HG03159 (cell line): ENCODE results near the gene CPE.
"Not testable (repeated sequence)": the region's sequence is repeated elsewhere in the genome, so short reads cannot be mapped to it uniquely, and the experiment has no call there.

Experiments used
- ATAC-seq: cut with Tn5 transposase; IDR thresholded peaks from one replicate; pipeline ENCODE4 v1.9.1; 2021; ENCODE audit warnings: mild to moderate bottlenecking, moderate library complexity; ENCODE audit not compliant: unreplicated experiment

The CPE gene

GRCh38 chr4:165403048-165403447 lies 24.2 kb downstream of the CPE start:
- ATAC-seq: no peak

- no peak for ATAC-seq
These were observed 24.8 kb downstream of the CPE start for GRCh38 chr4:165403637-165404036.

DNA sequence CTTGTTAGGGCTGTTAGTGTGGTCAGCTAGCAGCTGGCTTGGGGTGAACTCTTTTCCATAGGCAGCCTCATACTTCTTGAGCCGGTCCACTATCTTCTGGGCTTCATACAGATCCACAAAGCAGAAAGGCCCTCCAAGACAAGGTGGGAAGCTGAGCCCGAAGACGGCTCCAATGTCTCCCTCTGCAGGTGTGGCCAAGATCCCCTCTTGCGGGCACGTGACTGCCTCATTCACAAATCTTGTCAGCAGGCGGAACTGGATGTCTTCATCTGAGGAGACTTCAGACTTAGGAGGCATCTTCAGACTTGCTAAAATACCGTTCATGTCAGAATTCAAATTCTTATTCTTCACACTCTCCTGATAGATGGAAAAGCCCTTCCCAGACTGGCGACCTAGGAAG lies 25.3 kb downstream of the CPE start:
- no peak for ATAC-seq

DNA sequence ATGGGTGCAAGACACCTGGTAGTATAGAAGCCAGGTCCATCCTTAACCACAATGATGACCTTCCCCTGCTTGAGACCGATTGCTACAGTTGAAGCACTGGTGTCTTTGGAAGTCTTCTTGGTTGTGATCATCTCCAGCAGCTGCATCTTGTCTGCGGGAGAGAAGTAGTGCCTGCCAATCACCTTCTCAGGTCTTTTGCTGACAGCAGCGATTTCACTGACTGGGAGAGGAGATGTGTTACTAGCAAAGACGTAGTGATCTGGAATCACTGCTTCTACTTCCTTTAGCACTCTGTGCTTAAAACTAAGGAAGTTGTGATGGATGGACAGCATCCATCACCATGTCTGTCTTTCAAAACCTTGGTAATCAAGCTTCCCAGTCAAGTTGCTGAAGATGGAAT lies 25.9 kb downstream of the CPE start:
- no peak for ATAC-seq

DNA sequence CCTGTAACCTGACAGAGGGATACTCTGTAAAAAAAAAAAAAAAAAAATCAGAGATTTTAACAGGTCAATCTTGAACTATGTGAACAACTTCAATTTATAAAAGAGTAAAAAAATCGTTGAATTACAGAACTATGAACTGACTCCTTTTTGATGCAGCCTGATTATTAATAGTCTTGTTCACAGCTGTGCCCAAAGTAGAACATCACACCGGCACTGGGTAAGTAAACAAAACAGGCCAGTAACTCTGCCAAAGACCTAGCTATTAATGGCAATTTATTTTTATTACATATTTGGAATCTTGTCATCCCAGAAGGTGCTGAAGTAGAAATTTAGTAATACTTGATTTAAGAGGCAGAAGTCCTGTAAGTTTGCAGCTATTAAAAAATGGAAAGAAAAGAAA lies 31.4 kb downstream of the CPE start:
- ATAC-seq: no peak

GRCh38 chr4:165415910-165416309 lies 37.1 kb downstream of the CPE start:
- ATAC-seq: no peak

DNA sequence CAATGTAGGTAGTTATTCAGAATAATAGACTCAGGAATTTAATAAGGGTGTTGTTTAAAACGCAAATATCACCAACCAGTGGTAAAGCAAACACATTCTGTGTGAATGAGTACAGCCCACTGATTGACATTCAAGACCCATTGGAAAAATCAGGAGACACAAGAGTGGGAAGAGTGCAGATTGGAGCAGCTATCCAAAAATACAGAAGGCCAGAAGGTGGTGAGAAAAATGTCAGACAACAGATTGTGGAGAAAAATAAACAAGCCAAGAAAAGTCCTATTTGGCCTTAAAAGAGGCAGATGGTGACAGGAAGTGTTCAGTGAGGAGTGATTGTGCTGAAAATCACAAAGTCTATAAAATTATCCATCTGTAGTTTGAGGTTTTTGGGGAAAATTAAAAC lies 39.3 kb downstream of the CPE start:
- no peak for ATAC-seq

GRCh38 chr4:165425629-165426028 lies 46.8 kb downstream of the CPE start:
- ATAC-seq: no peak

DNA sequence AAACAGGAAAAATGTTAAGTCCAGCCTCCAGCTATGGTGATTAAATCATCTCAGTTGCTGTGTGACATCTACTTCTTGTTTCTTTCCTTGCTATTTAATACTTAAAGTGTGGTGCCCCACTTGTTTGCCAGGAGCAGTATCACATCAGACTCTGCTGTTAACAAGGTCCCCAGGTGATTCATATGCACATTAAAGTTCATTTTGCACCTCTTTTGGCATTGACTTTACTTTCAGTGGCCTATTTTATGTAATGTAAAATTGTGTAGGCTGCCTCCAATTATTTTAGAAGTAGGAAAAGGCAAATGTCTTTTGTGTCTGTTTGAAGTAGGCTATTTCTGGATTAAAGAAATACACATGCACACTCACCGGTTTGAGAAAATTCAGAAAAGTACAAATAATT lies 47.5 kb downstream of the CPE start:
- ATAC-seq: no peak

- no peak for ATAC-seq
These were observed 48.0 kb downstream of the CPE start for GRCh38 chr4:165426823-165427222.

- no peak for ATAC-seq
These were observed 50.1 kb downstream of the CPE start for GRCh38 chr4:165428957-165429356.

DNA sequence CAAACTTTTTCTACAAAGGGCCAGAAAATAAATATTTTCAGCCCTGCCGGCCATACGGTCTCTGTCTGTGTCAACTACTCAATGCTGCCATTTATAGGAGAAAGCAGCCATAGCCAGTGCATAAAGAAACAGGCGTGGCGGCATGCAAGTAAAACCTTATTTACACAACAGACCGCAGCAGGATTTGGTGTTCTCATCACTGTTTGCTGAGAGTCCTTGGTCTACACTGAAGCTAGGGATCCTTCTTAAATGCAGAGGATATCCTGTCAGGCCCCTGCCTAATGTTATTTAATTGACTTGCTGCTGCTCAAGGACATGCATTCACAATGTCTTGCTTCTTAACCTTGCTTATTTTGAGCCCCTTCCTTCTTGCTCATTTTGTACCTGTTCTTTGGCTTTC lies 54.7 kb downstream of the CPE start:
- no peak for ATAC-seq

DNA sequence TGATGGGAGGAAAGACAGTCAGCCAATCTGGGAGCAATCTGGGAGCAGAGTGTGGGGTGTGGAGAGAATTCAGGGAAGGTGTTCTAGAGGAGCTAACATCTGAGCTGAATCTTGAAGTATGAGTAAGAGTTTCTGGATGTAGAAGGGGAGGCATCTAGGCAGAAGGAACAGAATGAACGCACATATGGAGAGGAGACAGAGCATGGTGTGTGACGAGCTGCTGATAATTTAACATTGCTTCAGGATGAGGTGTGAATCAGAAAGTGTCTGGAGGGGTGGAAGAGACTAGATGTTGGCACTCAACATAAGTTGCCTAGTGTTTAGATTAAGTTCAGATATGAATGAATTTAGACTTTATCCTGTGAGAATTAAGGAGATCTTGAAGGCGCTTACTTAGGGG lies 58.9 kb downstream of the CPE start:
- ATAC-seq: no peak

DNA sequence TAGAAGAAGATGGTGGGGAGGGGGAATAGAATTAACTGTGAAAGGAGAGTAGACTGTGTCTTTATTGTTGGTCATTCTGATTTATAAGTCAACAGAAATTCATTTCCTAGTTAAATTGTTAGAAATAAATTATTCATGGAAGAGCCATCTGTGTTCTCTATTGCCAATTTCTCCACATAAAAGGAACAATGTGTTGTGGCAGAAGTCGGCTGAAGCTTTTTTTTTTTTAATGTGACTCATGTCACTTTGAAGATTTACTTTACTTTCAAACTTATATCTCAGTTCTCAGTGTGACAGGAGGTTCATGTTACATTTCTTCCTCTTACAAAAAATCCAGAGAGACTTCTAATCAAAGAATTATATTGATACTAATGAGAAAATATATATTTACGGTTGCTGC lies 60.5 kb downstream of the CPE start:
- no peak for ATAC-seq

- no peak for ATAC-seq
These were observed 61.2 kb downstream of the CPE start for GRCh38 chr4:165439981-165440380.

- no peak for ATAC-seq
These were observed 61.8 kb downstream of the CPE start for GRCh38 chr4:165440415-165441158.

- no peak for ATAC-seq
These were observed 64.5 kb downstream of the CPE start for GRCh38 chr4:165443276-165443675.

DNA sequence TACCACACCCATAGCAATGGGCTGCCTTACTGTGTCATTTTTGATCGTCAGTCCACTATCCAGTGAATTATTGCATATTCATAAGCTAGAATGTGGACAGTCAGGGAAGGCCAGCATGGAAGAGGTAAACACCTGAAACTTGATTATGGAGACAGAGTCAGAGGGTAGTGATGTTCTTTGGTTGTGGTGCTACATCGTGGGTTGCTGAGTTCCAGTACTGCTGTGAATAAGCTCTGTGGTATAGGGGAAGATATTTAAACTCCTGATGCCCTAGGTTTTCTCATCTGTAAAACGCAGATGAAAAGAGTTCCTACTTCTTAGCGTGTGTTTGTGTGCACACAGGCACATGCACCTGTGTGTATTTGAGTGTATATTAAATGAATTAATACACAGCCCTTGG lies 69.9 kb downstream of the CPE start:
- no peak for ATAC-seq

GRCh38 chr4:165449333-165449732 lies 70.5 kb downstream of the CPE start:
- ATAC-seq: no peak

- no peak for ATAC-seq
These were observed 72.1 kb downstream of the CPE start for GRCh38 chr4:165450871-165451270.

GRCh38 chr4:165453140-165453539 lies 74.3 kb downstream of the CPE start:
- ATAC-seq: not testable (repeated sequence)

DNA sequence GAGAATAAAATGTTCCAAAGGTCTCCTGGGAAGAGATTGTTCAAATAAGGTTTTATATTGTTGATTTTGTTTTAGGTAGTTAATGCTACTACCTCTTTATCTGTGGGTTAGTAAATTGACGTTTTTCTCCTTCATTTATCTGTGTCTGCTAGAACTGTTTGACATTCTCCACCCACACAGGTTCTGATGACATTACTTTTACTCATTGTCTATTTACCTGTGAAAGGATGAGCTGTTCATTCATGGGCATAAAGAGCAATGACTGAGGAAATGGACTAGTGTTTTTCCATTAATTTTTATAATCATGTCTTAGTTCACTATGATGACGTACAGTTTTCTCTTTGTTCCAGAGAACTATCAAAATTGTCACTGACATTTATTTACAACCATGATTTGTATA lies 75.6 kb downstream of the CPE start:
- no peak for ATAC-seq

DNA sequence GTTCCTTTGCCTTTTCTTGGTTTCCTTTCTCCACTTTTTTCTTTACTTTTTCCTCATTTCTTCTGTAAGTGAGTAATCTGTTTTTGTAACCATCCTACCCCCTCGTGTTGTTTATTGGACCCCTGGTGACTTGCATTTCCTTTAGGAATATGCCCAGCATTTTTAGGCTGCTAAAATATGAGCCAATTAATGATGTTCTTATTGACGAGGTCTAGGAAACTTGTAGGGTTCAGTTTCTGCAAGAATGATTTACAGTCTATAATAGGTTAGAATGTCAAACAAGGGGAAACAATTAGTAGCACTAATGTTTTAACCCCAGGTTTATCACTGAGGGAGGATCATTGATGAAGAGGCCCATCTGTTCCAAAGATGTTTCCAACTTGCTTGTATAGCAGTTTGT lies 79.0 kb downstream of the CPE start:
- ATAC-seq: no peak
